Parathyroid adenoma (tissue), 2 donors: ENCODE measurements around the gene SARDH.

Source experiments
- H2AFZ ChIP-seq: fragments of 300-600 bp; sonication (generic); one replicate; pipeline ENCODE4 v1.7.0; 2017; ENCODE audit warnings: antibody characterized with exemption, mild to moderate bottlenecking
- H3K27ac ChIP-seq: fragments of 300-600 bp; sonication (generic); one replicate; pipeline ENCODE4 v1.7.0; 2017
- H3K27me3 ChIP-seq: fragments of 300-600 bp; sonication (generic); one replicate; pipeline ENCODE4 v1.7.0; 2017; ENCODE audit warnings: low read length; ENCODE audit not compliant: control insufficient read depth, insufficient read depth
- H3K36me3 ChIP-seq: fragments of 300-600 bp; sonication (generic); one replicate; pipeline ENCODE4 v1.7.0; 2017; ENCODE audit warnings: low read length; ENCODE audit not compliant: control insufficient read depth, insufficient read depth
- H3K4me1 ChIP-seq: fragments of 300-600 bp; sonication (generic); one replicate; pipeline ENCODE4 v1.7.0; 2017; ENCODE audit warnings: control low read depth
- H3K4me2 ChIP-seq: fragments of 300-600 bp; sonication (generic); one replicate; pipeline ENCODE4 v1.7.0; 2017; ENCODE audit warnings: low read length
- H3K4me3 ChIP-seq: fragments of 300-600 bp; sonication (generic); one replicate; pipeline ENCODE4 v1.7.0; 2017; ENCODE audit warnings: low read depth, low read length
- H3K79me2 ChIP-seq: fragments of 300-600 bp; sonication (generic); one replicate; pipeline ENCODE4 v1.7.0; 2017; ENCODE audit warnings: control low read depth
- H3K9ac ChIP-seq: fragments of 300-600 bp; sonication (generic); one replicate; pipeline ENCODE4 v1.7.0; 2017; ENCODE audit warnings: mild to moderate bottlenecking
- H3K9me3 ChIP-seq: fragments of 300-600 bp; sonication (generic); one replicate; pipeline ENCODE4 v1.7.0; 2017; ENCODE audit warnings: low read length; ENCODE audit not compliant: control insufficient read depth
- CTCF ChIP-seq: fragments of 300-600 bp; sonication (generic); IDR thresholded peaks from one replicate; pipeline ENCODE4 v1.7.0; 2017; ENCODE audit warnings: antibody characterized with exemption, mild to moderate bottlenecking
- donor health status: primary hyperparathyroidism.

The SARDH gene

GRCh38 chr9:133775951-133776905, 38.1 kb upstream of the SARDH start:
- H3K4me1 ChIP-seq: no peaks in the 10 kb centered on the region
- no peaks in the 10 kb centered on the region for H3K27me3 ChIP-seq
- H3K36me3 ChIP-seq: no peaks in the 10 kb centered on the region
- no peak overlapping the region for H3K9ac ChIP-seq
- H3K9me3 ChIP-seq: no peaks in the 10 kb centered on the region
- H3K4me3 ChIP-seq: no peak overlapping the region
- H3K4me2 ChIP-seq: no peak overlapping the region
- H2AFZ ChIP-seq: no peak overlapping the region
- no peak for TF ChIP-seq CTCF
- no peak overlapping the region for H3K27ac ChIP-seq
- no peaks in the 10 kb centered on the region for H3K79me2 ChIP-seq

DNA sequence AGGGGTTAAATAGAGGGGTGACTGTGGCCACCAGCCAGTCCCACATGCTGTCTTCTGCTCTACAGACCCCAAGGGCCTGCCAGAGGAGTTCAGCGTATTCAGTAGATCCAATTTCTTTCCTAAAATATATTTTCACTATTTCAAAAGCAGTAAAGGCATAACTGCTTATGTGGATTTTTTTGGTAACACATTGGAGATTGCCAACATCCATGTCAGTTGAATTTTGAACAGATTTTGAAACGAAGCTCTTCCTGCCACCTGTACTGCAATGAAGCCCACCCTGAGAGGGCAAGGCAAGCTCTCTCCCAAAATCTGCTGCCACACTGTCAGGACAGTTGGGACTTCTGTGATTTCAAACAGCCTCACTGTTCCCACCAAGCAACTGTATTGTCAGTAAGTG, 37.1 kb upstream of the SARDH start:
- no peaks in the 10 kb centered on the region for H3K27me3 ChIP-seq
- H3K4me3 ChIP-seq: no peak overlapping the region
- no peaks in the 10 kb centered on the region for H3K36me3 ChIP-seq
- H3K9ac ChIP-seq: no peak overlapping the region
- no peak for TF ChIP-seq CTCF
- H3K9me3 ChIP-seq: no peaks in the 10 kb centered on the region
- no peaks in the 10 kb centered on the region for H3K4me1 ChIP-seq
- H3K27ac ChIP-seq: no peak overlapping the region
- H3K79me2 ChIP-seq: no peaks in the 10 kb centered on the region
- H3K4me2 ChIP-seq: no peak overlapping the region
- no peak overlapping the region for H2AFZ ChIP-seq

DNA sequence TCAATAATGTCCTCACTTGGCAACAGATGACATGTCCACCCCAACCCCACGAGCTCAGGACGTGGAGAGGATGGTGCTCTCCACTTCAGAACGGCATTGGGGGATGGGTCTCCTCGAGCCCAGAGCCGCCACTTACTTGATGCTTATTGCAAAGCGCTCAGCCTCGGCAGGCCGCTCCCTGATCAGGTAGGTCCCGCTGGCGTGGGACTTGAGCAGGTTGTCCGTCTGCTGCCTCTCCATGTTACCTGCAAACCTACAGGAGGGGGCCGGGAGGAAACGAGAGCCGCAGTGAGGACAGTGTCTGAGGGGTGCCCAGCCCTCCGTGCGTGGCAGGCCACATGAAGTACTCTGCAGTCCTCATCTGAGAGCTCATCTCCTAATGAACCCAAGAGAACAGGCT, 36.6 kb upstream of the SARDH start:
- no peaks in the 10 kb centered on the region for H3K27me3 ChIP-seq
- no peak overlapping the region for H3K4me3 ChIP-seq
- no peak overlapping the region for H2AFZ ChIP-seq
- no peaks in the 10 kb centered on the region for H3K36me3 ChIP-seq
- no peak overlapping the region for H3K4me2 ChIP-seq
- no peaks in the 10 kb centered on the region for H3K79me2 ChIP-seq
- TF ChIP-seq CTCF: no peak
- no peak overlapping the region for H3K9ac ChIP-seq
- no peaks in the 10 kb centered on the region for H3K4me1 ChIP-seq
- no peak overlapping the region for H3K27ac ChIP-seq
- H3K9me3 ChIP-seq: no peaks in the 10 kb centered on the region

DNA sequence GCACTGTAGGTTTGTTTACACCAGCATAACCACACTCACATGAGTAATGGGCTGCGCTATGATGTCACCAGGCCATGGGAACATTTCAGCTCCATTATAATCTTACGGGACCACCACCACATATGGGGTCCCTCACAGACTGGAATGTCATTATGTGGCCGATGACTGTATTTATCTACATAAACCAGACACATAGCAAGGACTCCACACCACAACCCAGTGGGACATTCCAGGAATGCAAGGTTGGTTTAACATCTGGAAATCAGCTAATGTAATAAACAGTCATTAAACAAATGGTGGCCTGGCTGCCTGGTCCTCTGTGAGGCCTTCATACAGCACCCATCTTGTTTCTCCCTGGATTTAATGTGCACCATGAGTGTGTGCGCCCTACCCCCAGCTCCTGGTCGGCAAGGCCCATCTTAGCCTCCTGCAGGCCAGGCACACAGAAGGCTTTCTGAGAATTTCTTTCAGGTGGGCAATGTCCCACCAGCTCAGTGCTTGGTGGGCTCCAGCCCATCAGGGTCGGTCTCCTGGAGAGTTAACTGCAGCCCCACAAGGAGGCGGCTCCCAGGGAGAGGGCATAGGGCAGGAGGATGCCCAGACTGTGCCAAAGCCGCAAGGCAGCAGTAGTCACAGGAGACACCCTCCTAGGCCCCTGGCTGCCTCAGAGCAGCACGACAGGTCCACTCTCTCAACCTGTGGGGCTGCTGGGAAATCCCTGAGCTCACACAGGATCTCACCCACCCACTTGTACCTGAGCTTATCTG, 35.9 kb upstream of the SARDH start:
- Histone ChIP-seq H3K36me3 (no peaks in the 10 kb centered on the region), H3K4me3 (no peak overlapping the region)

More for the DNA sequence above, 35.9 kb upstream of the SARDH start:
- no peaks in the 10 kb centered on the region for H3K9me3 ChIP-seq
- H2AFZ ChIP-seq: no peak overlapping the region
- no peaks in the 10 kb centered on the region for H3K4me1 ChIP-seq
- H3K4me2 ChIP-seq: no peak overlapping the region
- no peak overlapping the region for H3K27ac ChIP-seq
- TF ChIP-seq CTCF: no peak
- H3K9ac ChIP-seq: no peak overlapping the region
- no peaks in the 10 kb centered on the region for H3K27me3 ChIP-seq
- no peaks in the 10 kb centered on the region for H3K79me2 ChIP-seq
